A673 (cell line): ENCODE measurements around the gene SLC22A5. TPM values are rescaled to one million over a fixed set of nuclear protein-coding genes. Genes with fewer than 3 reads are reported as not detected.
A peak's percentile ranks its signal among the peaks of the same experiment; 100 is the strongest.

Source experiments
- BruUV-seq: library from RNA; stranded (reverse); fragments of 400-500 nt; replicated peaks from 2 replicates; lab custom pipeline; 2021; lab: Mats Ljungman, UMichigan
- CTCF ChIA-PET: fragments of 300-600 bp; sonication (Branson Sonifier 250); formaldehyde crosslinking; loops from one replicate; lab custom pipeline; 2022; ENCODE audit warnings: antibody characterized with exemption; lab: Charles Lee
- POLR2A ChIA-PET: fragments of 300-600 bp; sonication (Branson Sonifier 250); formaldehyde crosslinking; loops from one replicate; lab custom pipeline; 2022; ENCODE audit warnings: antibody characterized with exemption; ENCODE audit not compliant: low non-redundant PET; lab: Charles Lee
- DNase-seq: peaks from one replicate; pipeline ENCODE4 v3.0.0-alpha.2; 2015; ENCODE audit warnings: low spot score
- H3K27ac ChIP-seq: fragments of 200-600 bp; sonication (generic); 2 replicates; pipeline ENCODE4 v1.5.1; 2016; ENCODE audit warnings: mixed run types, low read depth, mild to moderate bottlenecking, mixed read lengths, antibody characterized with exemption, low read length; ENCODE audit not compliant: poor library complexity, severe bottlenecking
- H3K27me3 ChIP-seq: fragments of 200-600 bp; sonication (generic); replicated peaks from 2 replicates; pipeline ENCODE4 v1.6.1; 2017; ENCODE audit warnings: mixed run types, low read depth, mild to moderate bottlenecking, mixed read lengths, antibody characterized with exemption, low read length; ENCODE audit not compliant: insufficient read depth, poor library complexity
- H3K36me3 ChIP-seq: fragments of 200-600 bp; sonication (generic); 2 replicates; pipeline ENCODE4 v1.6.1; 2016; ENCODE audit warnings: mixed run types, mild to moderate bottlenecking, mixed read lengths, antibody characterized with exemption, low read length; ENCODE audit not compliant: insufficient read depth, poor library complexity, severe bottlenecking
- H3K4me1 ChIP-seq: fragments of 200-600 bp; sonication (generic); 2 replicates; pipeline ENCODE4 v1.6.1; 2017; ENCODE audit warnings: mixed run types, mild to moderate bottlenecking, mixed read lengths, antibody characterized with exemption, low read length; ENCODE audit not compliant: insufficient read depth, poor library complexity, severe bottlenecking
- H3K4me3 ChIP-seq: fragments of 200-600 bp; sonication (generic); 2 replicates; pipeline ENCODE4 v1.5.1; 2016; ENCODE audit warnings: low read depth, mixed run types, mild to moderate bottlenecking, mixed read lengths, low read length; ENCODE audit not compliant: poor library complexity, severe bottlenecking
- H3K9me3 ChIP-seq: fragments of 200-600 bp; sonication (generic); 2 replicates; pipeline ENCODE4 v1.6.1; 2016; ENCODE audit warnings: mixed run types, low read depth, mild to moderate bottlenecking, mixed read lengths, antibody characterized with exemption, low read length; ENCODE audit not compliant: poor library complexity, severe bottlenecking
- CTCF ChIP-seq: fragments of 300-800, 200-600 bp; sonication (generic); conservative IDR thresholded peaks from 2 replicates; pipeline ENCODE4 v1.5.1; 2017; ENCODE audit warnings: low read depth, mild to moderate bottlenecking, antibody characterized with exemption, low read length, moderate library complexity, mixed read lengths
- EZH2 ChIP-seq: fragments of 200-600 bp; sonication (generic); IDR thresholded peaks from 2 replicates; pipeline ENCODE4 v1.6.1; 2017; ENCODE audit warnings: borderline replicate concordance, low read depth, mild to moderate bottlenecking, mixed read lengths, antibody characterized with exemption, low read length; ENCODE audit not compliant: poor library complexity, severe bottlenecking
- intact Hi-C: fragments of 100-400 bp; cut with micrococcal nuclease; formaldehyde crosslinking; loops from one replicate; pipeline ENCODE4 v1.10.0; 2022; ENCODE audit not compliant: unreplicated experiment
- total RNA-seq: library from RNA; stranded (reverse); gene quantifications from 2 replicates; pipeline ENCODE4 v1.2.3, GENCODE V29; 2021

Gene SLC22A5
- total RNA-seq, 1 experiment from 2014 or later = 3.0 TPM

GRCh38 chr5:132388244-132389050 lies 18.9 kb downstream of the SLC22A5 start:
- DNase-seq = no peak
- no peak overlapping the region for H3K27ac ChIP-seq
- H3K27me3 ChIP-seq = no peaks in the 10 kb centered on the region
- ChIA-PET CTCF (no interaction called here), POLR2A (no interaction called here)
- no peaks in the 10 kb centered on the region for H3K36me3 ChIP-seq
- TF ChIP-seq CTCF = no peak
- no peak for TF ChIP-seq EZH2
- no peak overlapping the region for H3K4me3 ChIP-seq
- no peaks in the 10 kb centered on the region for H3K4me1 ChIP-seq
- intact Hi-C loops = loop anchor here (5.0 kb wide), 1 partner anchor 494 kb away; no protein-coding TSS in a partner anchor
- no peaks in the 10 kb centered on the region for H3K9me3 ChIP-seq
- BruUV-seq = no TSS peak

- Histone ChIP-seq H3K9me3 (no peaks in the 10 kb centered on the region), H3K27me3 (no peaks in the 10 kb centered on the region), H3K27ac (no peak overlapping the region), H3K4me3 (no peak overlapping the region), H3K4me1 (no peaks in the 10 kb centered on the region), H3K36me3 (no peaks in the 10 kb centered on the region)
- TF ChIP-seq CTCF (no peak), EZH2 (no peak)
- intact Hi-C loops = loop anchor here (5.0 kb wide), 1 partner anchor 493 kb away; no protein-coding TSS in a partner anchor
- no TSS peak for BruUV-seq
- DNase-seq = no peak
- POLR2A ChIA-PET = no interaction called here
- CTCF ChIA-PET = interaction anchor here (0.5 kb wide), 1 partner anchor 297 kb away, joined by 4 read pairs; no protein-coding TSS in a partner anchor
Observed at GRCh38 chr5:132389051-132389331, 19.5 kb downstream of the SLC22A5 start.

- Histone ChIP-seq H3K27ac (no peak overlapping the region), H3K9me3 (no peaks in the 10 kb centered on the region), H3K36me3 (no peaks in the 10 kb centered on the region), H3K4me3 (no peak overlapping the region), H3K27me3 (no peaks in the 10 kb centered on the region), H3K4me1 (no peaks in the 10 kb centered on the region)
- intact Hi-C loops = loop anchor here (5.0 kb wide), 1 partner anchor 493 kb away; no protein-coding TSS in a partner anchor
- peak; percentile 72 for DNase-seq
- POLR2A ChIA-PET = no interaction called here
- TF ChIP-seq EZH2 = no peak
- no peak for TF ChIP-seq CTCF
- BruUV-seq = no TSS peak
- CTCF ChIA-PET = interaction anchor here (0.5 kb wide), 1 partner anchor 297 kb away, joined by 4 read pairs; no protein-coding TSS in a partner anchor
Observed at GRCh38 chr5:132389585-132390286, 20.2 kb downstream of the SLC22A5 start.
